H1 (cell line): ENCODE measurements around the gene RPS3. TPM values are rescaled to one million over a fixed set of nuclear protein-coding genes. Genes with fewer than 3 reads are reported as not detected.

Experiments used
- BRCA1 ChIP-seq: IDR thresholded peaks from 2 replicates; pipeline ENCODE4 v1.6.1; 2012; ENCODE audit warnings: low read depth, low read length, improper control_type of control experiment
- CBX5 ChIP-seq: fragments of 300-800, 300-1000 bp; sonication (generic); IDR thresholded peaks from 2 replicates; pipeline ENCODE4 v1.7.1; 2016; ENCODE audit warnings: antibody characterized with exemption, low read length, low read depth
- CEBPB ChIP-seq: IDR thresholded peaks from 2 replicates; pipeline ENCODE4 v1.6.1; 2012; ENCODE audit warnings: low read depth, low read length
- CREB1 ChIP-seq: IDR thresholded peaks from 2 replicates; pipeline ENCODE4 v1.6.1; 2012; ENCODE audit warnings: inconsistent platforms
- EP300 ChIP-seq, 2 experiments: IDR thresholded peaks; 1 replicate in 1 of 2; 2 replicates in 1 of 2; pipeline ENCODE4 v1.6.1; 2011 to 2012; ENCODE audit warnings: low read depth in 2 of 2, low read length in 2 of 2, mild to moderate bottlenecking in 2 of 2, borderline replicate concordance in 1 of 2, inconsistent platforms in 1 of 2, moderate library complexity in 1 of 2
- EZH2 ChIP-seq: fragments of 200-600 bp; sonication (generic); IDR thresholded peaks from 2 replicates; pipeline ENCODE4 v1.7.1; 2012; ENCODE audit warnings: low read depth, mild to moderate bottlenecking, moderate library complexity, low read length, inconsistent platforms; ENCODE audit not compliant: severe bottlenecking
- GTF2F1 ChIP-seq: IDR thresholded peaks from 2 replicates; pipeline ENCODE4 v1.6.1; 2012; ENCODE audit warnings: low read depth, low read length, improper control_type of control experiment, borderline replicate concordance
- JUND ChIP-seq: IDR thresholded peaks from 2 replicates; pipeline ENCODE4 v1.6.1; 2011; ENCODE audit warnings: mild to moderate bottlenecking, improper control_type of control experiment, low read length
- KDM4A ChIP-seq: IDR thresholded peaks from one replicate; pipeline ENCODE4 v1.7.1; 2012; ENCODE audit warnings: low read depth, mild to moderate bottlenecking, moderate library complexity, low read length, inconsistent platforms; ENCODE audit not compliant: severe bottlenecking
- SIRT6 ChIP-seq: IDR thresholded peaks from one replicate; pipeline ENCODE4 v1.7.1; 2012; ENCODE audit warnings: low read length, inconsistent platforms
- SP1 ChIP-seq: IDR thresholded peaks from 2 replicates; pipeline ENCODE4 v1.6.1; 2011; ENCODE audit warnings: low read depth, low read length
- SUZ12 ChIP-seq: fragments of 200-600 bp; sonication (generic); IDR thresholded peaks from 2 replicates; pipeline ENCODE4 v1.6.1; 2012; ENCODE audit warnings: mild to moderate bottlenecking, inconsistent platforms, low read length, moderate library complexity, mixed read lengths
- YY1 ChIP-seq: IDR thresholded peaks from 2 replicates; pipeline ENCODE4 v1.6.1; 2011; ENCODE audit warnings: low read depth, mild to moderate bottlenecking, low read length
- polyA plus RNA-seq, 7 experiments: library from polyadenylated mRNA; depleted of rRNA in 3 of 7; stranded (reverse) in 5 of 7; unstranded in 2 of 7; fragments of >200 nt in 5 of 7; fragments of 200-250 nt in 2 of 7; gene quantifications; 1 replicate in 5 of 7; 2 replicates in 1 of 7; 4 replicates in 1 of 7; pipeline versions ENCODE4 v1.2.1 to v1.2.3, GENCODE V29; 2011 to 2013; ENCODE audit warnings: missing spikeins in 2 of 7, mixed read lengths in 2 of 7
- total RNA-seq: library from RNA; stranded (reverse); fragmentation: NEBNext Ultra II Directional; extraction: Animal tissue kit (Norgen Biotek cat#: 25700); gene quantifications from 2 replicates; pipeline ENCODE4 v1.2.1, GENCODE V29; 2021
- TF ChIP-seq, protein P1 (sequence below), 3 experiments: IDR thresholded peaks; 1 replicate in 2 of 3; 2 replicates in 1 of 3; pipeline versions ENCODE4 v1.5.1 to v1.6.1; 2011; ENCODE audit warnings: low read length in 3 of 3, mild to moderate bottlenecking in 3 of 3, inconsistent platforms in 2 of 3, low read depth in 1 of 3, moderate library complexity in 1 of 3; ENCODE audit not compliant: insufficient read depth in 1 of 3; ENCODE audit errors: control extremely low read depth in 1 of 3

RPS3 gene
- total and polyA plus RNA-seq, 2 of the 8 experiments (the other 6 are each of a cell fraction or from before 2014, with no cell fraction given), result 3,813 to 4,194 TPM

GRCh38 chr11:75350743-75351540 is 48.4 kb upstream of the RPS3 start (continued):
- TF ChIP-seq GTF2F1, result no peak
- TF ChIP-seq EZH2, result peak; percentile 23
- no peak for TF ChIP-seq SIRT6
- TF ChIP-seq SUZ12, result 0 out of 2 replicates have a peak, but pooled peaks have one; percentile 35
- TF ChIP-seq YY1, result no peak
- TF ChIP-seq CEBPB, result no peak
- no peak for TF ChIP-seq SP1
- no peak for TF ChIP-seq EP300 (IDR thresholded peaks at IDR 0.05; ENCODE audit: borderline replicate concordance in 1 of 2, low read depth in 2 of 2, low read length in 2 of 2)
- TF ChIP-seq CBX5, result no peak
- no peak for TF ChIP-seq BRCA1
- TF ChIP-seq, protein P1, sequence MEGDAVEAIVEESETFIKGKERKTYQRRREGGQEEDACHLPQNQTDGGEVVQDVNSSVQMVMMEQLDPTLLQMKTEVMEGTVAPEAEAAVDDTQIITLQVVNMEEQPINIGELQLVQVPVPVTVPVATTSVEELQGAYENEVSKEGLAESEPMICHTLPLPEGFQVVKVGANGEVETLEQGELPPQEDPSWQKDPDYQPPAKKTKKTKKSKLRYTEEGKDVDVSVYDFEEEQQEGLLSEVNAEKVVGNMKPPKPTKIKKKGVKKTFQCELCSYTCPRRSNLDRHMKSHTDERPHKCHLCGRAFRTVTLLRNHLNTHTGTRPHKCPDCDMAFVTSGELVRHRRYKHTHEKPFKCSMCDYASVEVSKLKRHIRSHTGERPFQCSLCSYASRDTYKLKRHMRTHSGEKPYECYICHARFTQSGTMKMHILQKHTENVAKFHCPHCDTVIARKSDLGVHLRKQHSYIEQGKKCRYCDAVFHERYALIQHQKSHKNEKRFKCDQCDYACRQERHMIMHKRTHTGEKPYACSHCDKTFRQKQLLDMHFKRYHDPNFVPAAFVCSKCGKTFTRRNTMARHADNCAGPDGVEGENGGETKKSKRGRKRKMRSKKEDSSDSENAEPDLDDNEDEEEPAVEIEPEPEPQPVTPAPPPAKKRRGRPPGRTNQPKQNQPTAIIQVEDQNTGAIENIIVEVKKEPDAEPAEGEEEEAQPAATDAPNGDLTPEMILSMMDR (IDR thresholded peaks at IDR 0.05; ENCODE audit: control extremely low read depth in 1 of 3, insufficient read depth in 1 of 3, low read depth in 1 of 3, low read length in 3 of 3), result peak in 2 of 3 experiments; percentile 23 to 24; a peak in 2 of 4 replicates
- TF ChIP-seq KDM4A, result peak; percentile 57
- no peak for TF ChIP-seq CREB1
- TF ChIP-seq JUND, result no peak
